Measurements from ENCODE around the gene PLIN5.
A peak's percentile ranks its signal among the peaks of the same experiment; 100 is the strongest.

Gene PLIN5

DNA sequence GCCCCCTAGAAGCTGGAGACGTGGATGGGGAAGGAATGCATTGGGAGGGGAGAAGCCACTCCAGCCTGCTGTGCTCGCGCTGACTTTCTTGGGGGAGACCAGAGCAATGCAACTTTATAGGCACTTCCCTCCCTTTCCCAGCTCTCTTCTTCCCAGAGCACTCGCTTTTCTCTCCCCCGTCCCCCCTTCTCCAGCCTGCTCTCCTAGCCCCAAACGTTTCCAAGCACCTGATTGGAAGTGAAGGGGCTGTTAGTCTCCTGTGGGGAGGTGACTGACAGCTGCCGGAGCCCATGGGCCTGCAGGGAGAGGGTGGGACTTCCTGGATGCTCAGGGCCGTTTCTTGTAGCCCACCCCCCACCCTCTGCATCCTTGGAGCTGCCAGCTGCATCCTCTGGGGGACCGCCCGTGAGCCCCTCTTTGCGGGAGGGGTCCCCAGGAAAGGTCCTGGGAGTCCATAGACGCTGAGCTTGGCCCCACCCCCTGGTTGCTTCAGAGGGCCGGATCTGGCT, 60.5 kb downstream of the PLIN5 start:
- H3K4me1 ChIP-seq (ENCODE audit: insufficient read depth, insufficient read length), result peaks cover 10% of the 10 kb centered on the region
- peak overlapping the region; percentile 85 for H3K4me3 ChIP-seq (ENCODE audit: insufficient read length, low read depth)
- peaks cover 41% of the 10 kb centered on the region for H3K36me3 ChIP-seq (ENCODE audit: insufficient read depth, insufficient read length, low read length)
- DNase-seq (ENCODE audit: low read depth, low spot score), result peak; percentile 68
- peak overlapping the region; percentile 98 for H3K9ac ChIP-seq (ENCODE audit: insufficient read length, low read depth)
- no peaks in the 10 kb centered on the region for H3K9me3 ChIP-seq (ENCODE audit: insufficient read depth, low read length)
- no peak for TF ChIP-seq YY1 (IDR thresholded peaks at IDR 0.05; ENCODE audit: insufficient read depth, insufficient read length)
- TF ChIP-seq ZNF274 (IDR thresholded peaks at IDR 0.05; ENCODE audit: low read depth, low read length), result no peak
- no peak for TF ChIP-seq SUZ12 (IDR thresholded peaks at IDR 0.05; ENCODE audit: extremely low read depth, insufficient read depth, insufficient read length)
- H3K27me3 ChIP-seq (ENCODE audit: insufficient read depth, insufficient read length), result no peaks in the 10 kb centered on the region

DNA sequence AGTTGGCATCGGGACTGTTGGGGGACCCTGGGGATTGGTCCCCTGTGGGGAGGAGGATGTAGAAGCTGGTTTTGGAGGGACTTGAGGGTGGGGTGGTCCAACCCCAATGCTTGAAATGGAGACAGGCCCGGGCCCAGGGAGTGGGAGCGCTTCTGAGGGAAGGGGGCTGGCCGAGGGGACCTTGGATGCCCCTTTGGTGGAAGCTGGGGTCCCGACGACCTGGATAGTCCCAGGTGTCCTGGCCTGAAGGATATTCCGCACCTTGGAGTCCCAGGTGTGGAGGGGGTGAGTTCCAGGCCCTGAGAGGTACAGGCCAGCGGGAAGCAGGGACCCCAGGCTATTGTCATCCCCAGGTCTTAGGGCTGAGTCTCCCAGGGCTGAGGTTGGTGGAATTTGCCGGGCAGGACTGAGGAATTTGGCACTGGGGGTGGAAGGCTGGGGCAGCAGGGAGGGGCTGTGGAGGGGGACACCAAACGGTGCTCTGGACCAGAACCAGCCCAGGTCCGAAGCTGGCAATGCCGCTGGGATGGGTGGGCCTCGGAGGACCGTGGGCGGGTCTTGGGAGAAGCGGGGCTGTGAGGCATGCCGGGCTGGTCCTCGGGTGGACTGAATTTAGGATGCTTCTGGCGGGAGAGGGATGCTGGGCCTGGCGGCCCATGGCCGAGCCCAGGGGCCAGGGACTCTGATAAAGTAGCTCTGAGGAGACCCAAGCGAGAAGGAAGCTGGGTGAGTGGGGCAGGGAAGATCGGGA, 61.1 kb downstream of the PLIN5 start:
- peaks cover 9% of the 10 kb centered on the region for H3K4me1 ChIP-seq (ENCODE audit: insufficient read depth, insufficient read length)
- DNase-seq (ENCODE audit: low read depth, low spot score), result no peak
- H3K4me3 ChIP-seq (ENCODE audit: insufficient read length, low read depth), result peak overlapping the region; percentile 85

DNA sequence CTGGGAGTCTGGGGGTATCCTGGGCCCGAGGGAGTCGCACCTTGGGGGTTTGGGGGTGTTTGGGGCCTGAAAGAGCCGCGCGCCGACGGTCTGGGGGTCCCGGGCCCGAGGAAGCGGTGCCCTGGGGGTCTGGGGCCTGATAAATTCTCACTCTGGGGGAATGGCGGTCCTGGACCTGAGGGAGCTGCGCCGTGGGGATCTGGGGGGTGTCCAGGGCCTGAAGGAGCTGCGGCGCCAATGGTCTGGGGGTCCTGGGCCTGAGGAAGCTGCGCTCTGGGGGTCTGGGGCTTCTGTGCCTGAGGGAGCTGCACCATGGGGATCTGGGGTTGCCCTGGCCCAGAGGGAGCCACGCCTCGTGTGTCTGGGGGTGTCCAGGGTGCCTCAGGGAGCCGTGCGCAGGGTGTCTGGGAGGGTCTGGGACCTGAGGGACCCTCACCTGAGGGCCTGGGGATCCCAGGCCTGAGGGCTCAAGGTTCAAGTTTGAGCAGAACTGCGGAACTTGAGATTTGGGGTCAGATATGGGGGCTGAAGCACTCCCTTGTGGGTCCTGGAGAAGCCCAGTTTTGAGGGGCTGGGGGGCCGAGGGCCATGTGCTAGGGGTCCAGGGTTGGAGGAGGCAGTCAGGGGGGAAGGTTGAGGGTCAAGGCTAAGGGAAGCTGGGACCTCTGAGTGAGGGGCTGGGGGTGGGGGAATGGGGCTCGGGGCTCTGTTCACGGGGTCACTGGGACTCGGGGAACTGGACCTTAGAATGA, 61.8 kb downstream of the PLIN5 start:
- no peak for TF ChIP-seq ZNF274 (IDR thresholded peaks at IDR 0.05; ENCODE audit: low read depth, low read length)
- TF ChIP-seq YY1 (IDR thresholded peaks at IDR 0.05; ENCODE audit: insufficient read depth, insufficient read length), result no peak
- no peak for TF ChIP-seq SUZ12 (IDR thresholded peaks at IDR 0.05; ENCODE audit: extremely low read depth, insufficient read depth, insufficient read length)
- H3K9me3 ChIP-seq (ENCODE audit: insufficient read depth, low read length), result no peaks in the 10 kb centered on the region
- H3K4me3 ChIP-seq (ENCODE audit: insufficient read length, low read depth), result peak overlapping the region; percentile 85
- no peak for DNase-seq (ENCODE audit: low read depth, low spot score)
- H3K4me1 ChIP-seq (ENCODE audit: insufficient read depth, insufficient read length), result peaks cover 7% of the 10 kb centered on the region
- H3K9ac ChIP-seq (ENCODE audit: insufficient read length, low read depth), result peak overlapping the region; percentile 98
- H3K27me3 ChIP-seq (ENCODE audit: insufficient read depth, insufficient read length), result no peaks in the 10 kb centered on the region
- H3K36me3 ChIP-seq (ENCODE audit: insufficient read depth, insufficient read length, low read length), result peaks cover 30% of the 10 kb centered on the region

More for the DNA sequence above, 61.1 kb downstream of the PLIN5 start:
- TF ChIP-seq YY1 (IDR thresholded peaks at IDR 0.05; ENCODE audit: insufficient read depth, insufficient read length) (no peak), ZNF274 (IDR thresholded peaks at IDR 0.05; ENCODE audit: low read depth, low read length) (no peak), SUZ12 (IDR thresholded peaks at IDR 0.05; ENCODE audit: extremely low read depth, insufficient read depth, insufficient read length) (no peak)
- H3K9me3 ChIP-seq (ENCODE audit: insufficient read depth, low read length), result no peaks in the 10 kb centered on the region
- H3K36me3 ChIP-seq (ENCODE audit: insufficient read depth, insufficient read length, low read length), result peaks cover 37% of the 10 kb centered on the region
- peak overlapping the region; percentile 98 for H3K9ac ChIP-seq (ENCODE audit: insufficient read length, low read depth)
- H3K27me3 ChIP-seq (ENCODE audit: insufficient read depth, insufficient read length), result no peaks in the 10 kb centered on the region
